K562 treated with DMSO at 1 percent for 48 hours (cell line): ENCODE measurements around the gene PUS7. TPM values are rescaled to one million over a fixed set of nuclear protein-coding genes. Genes with fewer than 3 reads are reported as not detected.

Source experiments
- total RNA-seq: library from RNA; unstranded; fragments of 300-600 nt; gene quantifications from 2 replicates; pipeline ENCODE4 v1.2.3, GENCODE V29; 2022; ENCODE audit warnings: low replicate concordance; ENCODE audit errors: extremely low read depth

The PUS7 gene, protein sequence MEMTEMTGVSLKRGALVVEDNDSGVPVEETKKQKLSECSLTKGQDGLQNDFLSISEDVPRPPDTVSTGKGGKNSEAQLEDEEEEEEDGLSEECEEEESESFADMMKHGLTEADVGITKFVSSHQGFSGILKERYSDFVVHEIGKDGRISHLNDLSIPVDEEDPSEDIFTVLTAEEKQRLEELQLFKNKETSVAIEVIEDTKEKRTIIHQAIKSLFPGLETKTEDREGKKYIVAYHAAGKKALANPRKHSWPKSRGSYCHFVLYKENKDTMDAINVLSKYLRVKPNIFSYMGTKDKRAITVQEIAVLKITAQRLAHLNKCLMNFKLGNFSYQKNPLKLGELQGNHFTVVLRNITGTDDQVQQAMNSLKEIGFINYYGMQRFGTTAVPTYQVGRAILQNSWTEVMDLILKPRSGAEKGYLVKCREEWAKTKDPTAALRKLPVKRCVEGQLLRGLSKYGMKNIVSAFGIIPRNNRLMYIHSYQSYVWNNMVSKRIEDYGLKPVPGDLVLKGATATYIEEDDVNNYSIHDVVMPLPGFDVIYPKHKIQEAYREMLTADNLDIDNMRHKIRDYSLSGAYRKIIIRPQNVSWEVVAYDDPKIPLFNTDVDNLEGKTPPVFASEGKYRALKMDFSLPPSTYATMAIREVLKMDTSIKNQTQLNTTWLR
- total RNA-seq, result not detected in 2 replicates

GRCh38 chr7:105521717-105522463, at the start of gene PUS7:
Gene PUS7, minus strand, starts transcription at chr7:105522271. Its CDS starts 13,759 bp downstream, at chr7:105508512.

GRCh38 chr7:105531792-105532671, 10.0 kb upstream of the PUS7 start, which contains the start of gene RINT1:
Gene RINT1, plus strand, starts transcription at chr7:105532201. Its CDS starts 115 bp downstream, at chr7:105532316.

Other genes with a start within 250 kb of the PUS7 start
- not detected in 2 replicates for gene SRPK2, start 133.3 kb downstream of the PUS7 start, total RNA-seq
- gene RINT1, start 9.9 kb upstream of the PUS7 start, total RNA-seq, result not detected in 2 replicates
- gene EFCAB10, start 59.2 kb upstream of the PUS7 start, total RNA-seq, result not detected in 2 replicates